K562 (cell line): ENCODE data around the gene NDUFC2. TPM values are rescaled to one million over a fixed set of nuclear protein-coding genes. Genes with fewer than 3 reads are reported as not detected.

Experiments used
- ARNT ChIP-seq, 2 experiments: fragments of 450-650 bp; IDR thresholded peaks; 2 replicates each; pipeline ENCODE4 v1.6.1; 2016; ENCODE audit warnings: mild to moderate bottlenecking in 1 of 2
- C11orf30 ChIP-seq: fragments of 450-650 bp; IDR thresholded peaks from 2 replicates; pipeline ENCODE4 v1.6.1; 2016; ENCODE audit warnings: low read depth, mild to moderate bottlenecking
- EWSR1 ChIP-seq: fragments of 450-650 bp; IDR thresholded peaks from 2 replicates; pipeline ENCODE4 v1.6.1; 2018; ENCODE audit warnings: borderline replicate concordance, mild to moderate bottlenecking, low read depth, moderate library complexity; ENCODE audit not compliant: partially characterized antibody
- GTF2E2 ChIP-seq: fragments of 200-800 bp; sonication (Bioruptor generic); IDR thresholded peaks from 2 replicates; pipeline ENCODE4 v1.6.1; 2016; ENCODE audit warnings: missing genetic modification characterization, missing compliant biosample characterization
- HNRNPUL1 ChIP-seq: fragments of 200-400 bp; formaldehyde crosslinking; IDR thresholded peaks from 2 replicates; pipeline ENCODE4 v1.6.1; 2017; ENCODE audit warnings: low read length
- KDM2B ChIP-seq: fragments of 250-450 bp; sonication (Bioruptor Pico); IDR thresholded peaks from 2 replicates; pipeline ENCODE4 v1.8.0; 2021; ENCODE audit warnings: mild to moderate bottlenecking, moderate library complexity
- KLF6 ChIP-seq: fragments of 250-450 bp; sonication (Bioruptor Pico); IDR thresholded peaks from 2 replicates; pipeline ENCODE4 v1.4.0; 2020; ENCODE audit warnings: mild to moderate bottlenecking, moderate library complexity, borderline replicate concordance
- MAZ ChIP-seq, 2 experiments: fragments of 450-650 bp in 1 of 2; sonication (generic) in 1 of 2; formaldehyde crosslinking; IDR thresholded peaks in 1 of 2; conservative IDR thresholded peaks in 1 of 2; 2 replicates each; pipeline versions ENCODE4 v1.4.0 to v1.5.0; 2020; ENCODE audit warnings: mild to moderate bottlenecking in 1 of 2, missing genetic modification reagents in 1 of 2
- NFATC3 ChIP-seq: fragments of 450-650 bp; IDR thresholded peaks from 2 replicates; pipeline ENCODE4 v1.6.1; 2017; ENCODE audit warnings: mild to moderate bottlenecking
- OTX1 ChIP-seq: fragments of 450-650 bp; formaldehyde crosslinking; IDR thresholded peaks from 2 replicates; pipeline ENCODE4 v1.4.0; 2022; ENCODE audit warnings: mild to moderate bottlenecking
- SMAD1 ChIP-seq: fragments of 150-350 bp; IDR thresholded peaks from 2 replicates; pipeline ENCODE4 v1.6.1; 2014; ENCODE audit warnings: low read length, low read depth; ENCODE audit not compliant: partially characterized antibody
- polyA plus RNA-seq, 8 experiments: library from polyadenylated mRNA; depleted of rRNA in 4 of 8; stranded (reverse) in 5 of 8; unstranded in 3 of 8; fragments of >200 nt; fragmentation: Nextera tagmentation in 2 of 8; fragmentation: Illumina TruSeq in 1 of 8; extraction: Ambion mirVana in 2 of 8; extraction: Trizol in 1 of 8; gene quantifications; 2 replicates each; pipeline versions ENCODE4 v1.2.1 to v1.2.3, GENCODE V29; 2011 to 2014; ENCODE audit warnings: inconsistent platforms in 1 of 8, missing spikeins in 1 of 8
- total RNA-seq, 7 experiments: library from RNA; depleted of rRNA in 6 of 7; stranded (reverse); fragments of >200 nt in 6 of 7; fragmentation: Illumina TruSeq in 2 of 7; extraction: Trizol in 2 of 7; gene quantifications; 2 replicates each; pipeline versions ENCODE4 v1.2.1 to v1.2.3, GENCODE V29; 2011 to 2021; ENCODE audit warnings: low replicate concordance in 1 of 7
- TF ChIP-seq, protein P1 (sequence below): sonication (generic); formaldehyde crosslinking; IDR thresholded peaks from 2 replicates; pipeline ENCODE4 v1.8.0; 2022; ENCODE audit warnings: missing genetic modification reagents, mild to moderate bottlenecking, borderline replicate concordance
- TF ChIP-seq, protein P2 (sequence below), 2 experiments: fragments of 250-450 bp in 1 of 2; fragments of 450-650 bp in 1 of 2; sonication (Bioruptor Pico) in 1 of 2; IDR thresholded peaks; 2 replicates each; pipeline versions ENCODE4 v1.6.1 to v1.8.0; 2016 to 2021; ENCODE audit warnings: mild to moderate bottlenecking in 2 of 2, moderate library complexity in 2 of 2, missing compliant biosample characterization in 1 of 2, missing genetic modification characterization in 1 of 2
- TF ChIP-seq, protein P3 (sequence below): fragments of 450-650 bp; IDR thresholded peaks from 2 replicates; pipeline ENCODE4 v1.6.1; 2016; ENCODE audit warnings: borderline replicate concordance
- TF ChIP-seq, protein P4 (sequence below): fragments of 250-450 bp; sonication (Bioruptor Pico); IDR thresholded peaks from 2 replicates; pipeline ENCODE4 v1.8.0; 2021; ENCODE audit warnings: mild to moderate bottlenecking, moderate library complexity
- TF ChIP-seq, protein P5 (sequence below): fragments of 450-650 bp; formaldehyde crosslinking; IDR thresholded peaks from 2 replicates; pipeline ENCODE4 v1.4.0; 2020; ENCODE audit warnings: mild to moderate bottlenecking, moderate library complexity
- TF ChIP-seq, protein P6 (sequence below): fragments of 250-450 bp; sonication (Bioruptor Pico); IDR thresholded peaks from 2 replicates; pipeline ENCODE4 v1.5.0; 2021

NDUFC2 gene
- total and polyA plus RNA-seq, 9 of the 15 experiments (the other 6 are each of a cell fraction or from before 2014, with no cell fraction given) = 168 to 1,119 (median 442) TPM

DNA sequence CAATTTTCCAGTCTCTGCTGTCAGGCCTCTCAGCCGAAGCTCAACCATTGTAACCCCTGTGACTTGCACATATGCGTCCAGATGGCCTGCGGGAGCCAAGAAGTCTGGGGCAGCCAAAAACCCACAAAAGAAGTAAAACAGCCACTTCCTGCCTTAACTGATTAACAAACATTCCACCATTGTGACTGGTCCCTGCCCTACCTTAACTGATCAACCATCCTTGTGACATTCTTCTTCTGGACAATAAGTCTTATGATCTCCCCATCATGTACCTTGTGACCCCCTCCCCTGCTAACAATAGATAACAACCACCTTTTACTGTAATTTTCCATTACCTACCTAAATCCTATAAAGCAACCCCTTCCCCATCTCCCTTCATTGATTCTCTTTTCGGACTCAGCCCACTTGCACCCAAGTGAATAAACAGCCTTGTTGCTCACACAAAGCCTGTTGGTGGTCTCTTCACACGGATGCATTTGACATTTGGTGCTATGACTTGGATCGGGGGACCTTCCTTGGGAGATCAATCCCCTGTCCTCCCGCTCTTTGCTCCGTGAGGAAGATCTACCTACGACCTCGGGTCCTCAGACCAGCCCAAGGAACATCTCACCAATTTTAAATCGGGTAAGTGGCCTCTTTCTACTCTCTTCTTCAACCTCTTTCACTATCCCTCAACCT lies 1.3 kb upstream of the NDUFC2 start (continued):
- TF ChIP-seq MAZ (CRISPR knock-in tag; conservative IDR thresholded peaks at IDR 0.05 in 1 of 2, IDR thresholded peaks at IDR 0.05 in 1 of 2) = no peak
- 0 out of 4 replicates have a peak, but pooled peaks of 1 of the 2 experiments have one; percentile 10 for TF ChIP-seq ARNT (IDR thresholded peaks at IDR 0.05)
- TF ChIP-seq, protein P1, sequence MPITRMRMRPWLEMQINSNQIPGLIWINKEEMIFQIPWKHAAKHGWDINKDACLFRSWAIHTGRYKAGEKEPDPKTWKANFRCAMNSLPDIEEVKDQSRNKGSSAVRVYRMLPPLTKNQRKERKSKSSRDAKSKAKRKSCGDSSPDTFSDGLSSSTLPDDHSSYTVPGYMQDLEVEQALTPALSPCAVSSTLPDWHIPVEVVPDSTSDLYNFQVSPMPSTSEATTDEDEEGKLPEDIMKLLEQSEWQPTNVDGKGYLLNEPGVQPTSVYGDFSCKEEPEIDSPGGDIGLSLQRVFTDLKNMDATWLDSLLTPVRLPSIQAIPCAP (CRISPR knock-in tag) = no peak
- no peak for TF ChIP-seq SMAD1
- no peak for TF ChIP-seq KDM2B (CRISPR knock-in tag)
- TF ChIP-seq, protein P2, sequence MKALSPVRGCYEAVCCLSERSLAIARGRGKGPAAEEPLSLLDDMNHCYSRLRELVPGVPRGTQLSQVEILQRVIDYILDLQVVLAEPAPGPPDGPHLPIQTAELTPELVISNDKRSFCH (CRISPR knock-in tag; IDR thresholded peaks at IDR 0.05) = no peak
- TF ChIP-seq, protein P2 (tag; IDR thresholded peaks at IDR 0.05) = no peak
- TF ChIP-seq, protein P3, sequence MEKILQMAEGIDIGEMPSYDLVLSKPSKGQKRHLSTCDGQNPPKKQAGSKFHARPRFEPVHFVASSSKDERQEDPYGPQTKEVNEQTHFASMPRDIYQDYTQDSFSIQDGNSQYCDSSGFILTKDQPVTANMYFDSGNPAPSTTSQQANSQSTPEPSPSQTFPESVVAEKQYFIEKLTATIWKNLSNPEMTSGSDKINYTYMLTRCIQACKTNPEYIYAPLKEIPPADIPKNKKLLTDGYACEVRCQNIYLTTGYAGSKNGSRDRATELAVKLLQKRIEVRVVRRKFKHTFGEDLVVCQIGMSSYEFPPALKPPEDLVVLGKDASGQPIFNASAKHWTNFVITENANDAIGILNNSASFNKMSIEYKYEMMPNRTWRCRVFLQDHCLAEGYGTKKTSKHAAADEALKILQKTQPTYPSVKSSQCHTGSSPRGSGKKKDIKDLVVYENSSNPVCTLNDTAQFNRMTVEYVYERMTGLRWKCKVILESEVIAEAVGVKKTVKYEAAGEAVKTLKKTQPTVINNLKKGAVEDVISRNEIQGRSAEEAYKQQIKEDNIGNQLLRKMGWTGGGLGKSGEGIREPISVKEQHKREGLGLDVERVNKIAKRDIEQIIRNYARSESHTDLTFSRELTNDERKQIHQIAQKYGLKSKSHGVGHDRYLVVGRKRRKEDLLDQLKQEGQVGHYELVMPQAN = no peak
- peak; percentile 62; the same call in 1 of the 2 replicates for TF ChIP-seq C11orf30
- no peak for TF ChIP-seq EWSR1
- TF ChIP-seq, protein P4, sequence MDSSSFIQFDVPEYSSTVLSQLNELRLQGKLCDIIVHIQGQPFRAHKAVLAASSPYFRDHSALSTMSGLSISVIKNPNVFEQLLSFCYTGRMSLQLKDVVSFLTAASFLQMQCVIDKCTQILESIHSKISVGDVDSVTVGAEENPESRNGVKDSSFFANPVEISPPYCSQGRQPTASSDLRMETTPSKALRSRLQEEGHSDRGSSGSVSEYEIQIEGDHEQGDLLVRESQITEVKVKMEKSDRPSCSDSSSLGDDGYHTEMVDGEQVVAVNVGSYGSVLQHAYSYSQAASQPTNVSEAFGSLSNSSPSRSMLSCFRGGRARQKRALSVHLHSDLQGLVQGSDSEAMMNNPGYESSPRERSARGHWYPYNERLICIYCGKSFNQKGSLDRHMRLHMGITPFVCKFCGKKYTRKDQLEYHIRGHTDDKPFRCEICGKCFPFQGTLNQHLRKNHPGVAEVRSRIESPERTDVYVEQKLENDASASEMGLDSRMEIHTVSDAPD = no peak
- 0 out of 2 replicates have a peak, but pooled peaks have one; percentile 59 for TF ChIP-seq KLF6
- TF ChIP-seq, protein P5, sequence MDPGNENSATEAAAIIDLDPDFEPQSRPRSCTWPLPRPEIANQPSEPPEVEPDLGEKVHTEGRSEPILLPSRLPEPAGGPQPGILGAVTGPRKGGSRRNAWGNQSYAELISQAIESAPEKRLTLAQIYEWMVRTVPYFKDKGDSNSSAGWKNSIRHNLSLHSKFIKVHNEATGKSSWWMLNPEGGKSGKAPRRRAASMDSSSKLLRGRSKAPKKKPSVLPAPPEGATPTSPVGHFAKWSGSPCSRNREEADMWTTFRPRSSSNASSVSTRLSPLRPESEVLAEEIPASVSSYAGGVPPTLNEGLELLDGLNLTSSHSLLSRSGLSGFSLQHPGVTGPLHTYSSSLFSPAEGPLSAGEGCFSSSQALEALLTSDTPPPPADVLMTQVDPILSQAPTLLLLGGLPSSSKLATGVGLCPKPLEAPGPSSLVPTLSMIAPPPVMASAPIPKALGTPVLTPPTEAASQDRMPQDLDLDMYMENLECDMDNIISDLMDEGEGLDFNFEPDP (CRISPR knock-in tag) = no peak
- no peak for TF ChIP-seq GTF2E2 (tag)
- TF ChIP-seq, protein P6, sequence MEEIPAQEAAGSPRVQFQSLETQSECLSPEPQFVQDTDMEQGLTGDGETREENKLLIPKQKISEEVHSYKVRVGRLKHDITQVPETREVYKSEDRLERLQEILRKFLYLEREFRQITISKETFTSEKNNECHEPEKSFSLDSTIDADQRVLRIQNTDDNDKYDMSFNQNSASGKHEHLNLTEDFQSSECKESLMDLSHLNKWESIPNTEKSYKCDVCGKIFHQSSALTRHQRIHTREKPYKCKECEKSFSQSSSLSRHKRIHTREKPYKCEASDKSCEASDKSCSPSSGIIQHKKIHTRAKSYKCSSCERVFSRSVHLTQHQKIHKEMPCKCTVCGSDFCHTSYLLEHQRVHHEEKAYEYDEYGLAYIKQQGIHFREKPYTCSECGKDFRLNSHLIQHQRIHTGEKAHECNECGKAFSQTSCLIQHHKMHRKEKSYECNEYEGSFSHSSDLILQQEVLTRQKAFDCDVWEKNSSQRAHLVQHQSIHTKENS (CRISPR knock-in tag) = no peak
- no peak for TF ChIP-seq NFATC3
- TF ChIP-seq OTX1 (CRISPR knock-in tag) = no peak
- TF ChIP-seq HNRNPUL1 = no peak
